K562 (cell line): Measurements from ENCODE around the gene KIF3A. TPM values are rescaled to one million over a fixed set of nuclear protein-coding genes. Genes with fewer than 3 reads are reported as not detected.

Experiments used
- ATAC-seq: fragments of 200-7000 bp; cut with Tn5 transposase; 3 replicates; pipeline ENCODE4 v1.9.1; 2020; ENCODE audit warnings: moderate library complexity
- BruUV-seq: library from RNA; stranded (reverse); fragments of 400-500 nt; replicated peaks from 2 replicates; lab custom pipeline; 2021; lab: Mats Ljungman, UMichigan
- CTCF ChIA-PET: fragments of 300-600 bp; formaldehyde crosslinking; extraction: SDS; loops from one replicate; lab custom pipeline; 2021; ENCODE audit warnings: low intra/inter-chr PET ratio; lab: Yijun Ruan, JAX
- POLR2A ChIA-PET: fragments of 300-600, 350-650 bp; sonication (Branson Sonifier 250); formaldehyde crosslinking; extraction: SDS; loops from one replicate; lab custom pipeline; 2021; ENCODE audit warnings: antibody characterized with exemption, inconsistent platforms; lab: Yijun Ruan, JAX
- DNase-seq, 4 experiments: peaks; one replicate each; pipeline versions ENCODE4 v3.0.0 to v3.0.0-alpha.2; 2011 to 2018; ENCODE audit warnings: low spot score in 3 of 4, mixed read lengths in 3 of 4; ENCODE audit errors: extremely low read depth in 1 of 4
- FAIRE-seq: peaks from 2 replicates; lab custom pipeline; 2011; peaks lifted over from hg19 to GRCh38; lab: Jason Lieb, UNC
- H2AFZ ChIP-seq: 2 replicates; pipeline ENCODE4 v1.6.0; 2011; ENCODE audit warnings: low read depth, low read length, control low read depth, inconsistent platforms
- H3K27ac ChIP-seq: fragments of 200-600 bp; 3 replicates; pipeline ENCODE4 v1.8.0; 2011; ENCODE audit warnings: low read depth, mild to moderate bottlenecking, control low read depth, inconsistent platforms, low read length, moderate library complexity, mixed read lengths; ENCODE audit errors: extremely low read depth
- H3K27me3 ChIP-seq, 2 experiments: fragments of 300-600 bp in 1 of 2; 2 replicates in 1 of 2; 3 replicates in 1 of 2; pipeline versions ENCODE4 v1.6.0 to v1.8.0; 2011; ENCODE audit warnings: inconsistent platforms in 2 of 2, low read length in 2 of 2, mild to moderate bottlenecking in 1 of 2, mixed read lengths in 1 of 2, moderate library complexity in 1 of 2; ENCODE audit not compliant: control insufficient read depth in 2 of 2, insufficient read depth in 2 of 2
- H3K36me3 ChIP-seq: fragments of 300-600 bp; 3 replicates; pipeline ENCODE4 v1.8.0; 2011; ENCODE audit warnings: mild to moderate bottlenecking, low read length, inconsistent platforms; ENCODE audit not compliant: control insufficient read depth, insufficient read depth
- H3K4me1 ChIP-seq, 2 experiments: fragments of 200-600 bp in 1 of 2; replicated peaks in 1 of 2; 2 replicates in 1 of 2; 3 replicates in 1 of 2; pipeline versions ENCODE4 v1.5.1 to v1.8.0; 2011; ENCODE audit warnings: inconsistent platforms in 2 of 2, low read length in 2 of 2, mild to moderate bottlenecking in 1 of 2, mixed read lengths in 1 of 2, moderate library complexity in 1 of 2; ENCODE audit not compliant: control insufficient read depth in 2 of 2, insufficient read depth in 2 of 2
- H3K4me2 ChIP-seq: 2 replicates; pipeline ENCODE4 v1.6.1; 2011; ENCODE audit warnings: low read length, control low read depth, inconsistent platforms, mixed read lengths; ENCODE audit not compliant: insufficient read depth
- H3K4me3 ChIP-seq: fragments of 200-600 bp; sonication (generic), shearing (Covaris generic); 2 replicates; pipeline ENCODE4 v1.5.1; 2016; ENCODE audit warnings: control low read depth, inconsistent platforms
- H3K79me2 ChIP-seq: fragments of 200-600 bp; 3 replicates; pipeline ENCODE4 v1.8.0; 2011; ENCODE audit warnings: low read length, inconsistent platforms; ENCODE audit not compliant: control insufficient read depth, insufficient read depth
- H3K9ac ChIP-seq, 2 experiments: 2 replicates each; pipeline versions ENCODE4 v1.6.0 to v1.6.1; 2011; ENCODE audit warnings: low read depth in 2 of 2, low read length in 2 of 2, control low read depth in 1 of 2, inconsistent platforms in 1 of 2, mild to moderate bottlenecking in 1 of 2, mixed read lengths in 1 of 2; ENCODE audit not compliant: insufficient read depth in 1 of 2
- H3K9me1 ChIP-seq: one replicate; pipeline ENCODE4 v1.6.0; 2011; ENCODE audit warnings: inconsistent platforms, mild to moderate bottlenecking, low read length, moderate library complexity; ENCODE audit not compliant: control insufficient read depth, insufficient read depth
- H3K9me3 ChIP-seq: replicated peaks from 2 replicates; pipeline ENCODE4 v1.5.1; 2011; ENCODE audit warnings: low read depth, low read length, inconsistent platforms; ENCODE audit not compliant: control insufficient read depth, insufficient read depth
- H4K20me1 ChIP-seq: replicated peaks from 2 replicates; pipeline ENCODE4 v1.6.1; 2011; ENCODE audit warnings: low read length, inconsistent platforms, mixed read lengths; ENCODE audit not compliant: control insufficient read depth, insufficient read depth
- CBX5 ChIP-seq: IDR thresholded peaks from 2 replicates; pipeline ENCODE4 v1.6.1; 2014; ENCODE audit warnings: low read depth, borderline replicate concordance
- HCFC1 ChIP-seq: IDR thresholded peaks from 2 replicates; pipeline ENCODE4 v1.6.1; 2012; ENCODE audit warnings: low read depth, low read length, improper control_type of control experiment
- KLF10 ChIP-seq: fragments of 250-450 bp; sonication (Bioruptor Pico); IDR thresholded peaks from 2 replicates; pipeline ENCODE4 v1.6.1; 2021; ENCODE audit warnings: matching md5 sums
- MXI1 ChIP-seq: IDR thresholded peaks from 2 replicates; pipeline ENCODE4 v1.6.1; 2011; ENCODE audit warnings: low read depth, mild to moderate bottlenecking, improper control_type of control experiment, low read length
- NFE2 ChIP-seq: IDR thresholded peaks from 2 replicates; pipeline ENCODE4 v1.6.1; 2014; ENCODE audit warnings: antibody characterized with exemption, low read depth
- NFIC ChIP-seq: fragments of 450-650 bp; IDR thresholded peaks from 2 replicates; pipeline ENCODE4 v1.6.1; 2017; ENCODE audit warnings: mild to moderate bottlenecking, inconsistent platforms
- SMARCB1 ChIP-seq: IDR thresholded peaks from 2 replicates; pipeline ENCODE4 v1.6.1; 2011; ENCODE audit warnings: improper control_type of control experiment, low read depth; ENCODE audit not compliant: insufficient read length
- ZKSCAN8 ChIP-seq: fragments of 200-800 bp; sonication (Bioruptor generic); IDR thresholded peaks from 2 replicates; pipeline ENCODE4 v1.6.1; 2016; ENCODE audit warnings: missing genetic modification characterization, missing compliant biosample characterization
- ZNF134 ChIP-seq: fragments of 250-450 bp; sonication (Bioruptor Pico); conservative IDR thresholded peaks from 2 replicates; pipeline ENCODE4 v1.4.0; 2020
- ZSCAN32 ChIP-seq: fragments of 450-650 bp; formaldehyde crosslinking; IDR thresholded peaks from 2 replicates; pipeline ENCODE4 v1.4.0; 2020; ENCODE audit warnings: mild to moderate bottlenecking, moderate library complexity
- WGBS: fragments of 100-300 bp; shearing (Covaris generic); methylation state at CpG from one replicate; pipeline ENCODE4 v1.1.6; 2016; ENCODE audit warnings: low coverage, mixed read lengths; ENCODE audit not compliant: insufficient coverage; ENCODE audit errors: missing lambda C conversion rate; 5-methylcytosine and 5-hydroxymethylcytosine counted together
- in situ Hi-C: fragments of 300-500 bp; cut with MboI; formaldehyde crosslinking; loops from 4 replicates; pipeline ENCODE4 v1.15.0; 2018; ENCODE audit warnings: inconsistent platforms, mixed read lengths
- intact Hi-C: fragments of 100-400 bp; cut with micrococcal nuclease; formaldehyde crosslinking; loops from 2 replicates; pipeline ENCODE4 v1.14.2; 2022
- polyA plus RNA-seq, 8 experiments: library from polyadenylated mRNA; depleted of rRNA in 4 of 8; stranded (reverse) in 5 of 8; unstranded in 3 of 8; fragments of >200 nt; fragmentation: Nextera tagmentation in 2 of 8; fragmentation: Illumina TruSeq in 1 of 8; extraction: Ambion mirVana in 2 of 8; extraction: Trizol in 1 of 8; gene quantifications; 2 replicates each; pipeline versions ENCODE4 v1.2.1 to v1.2.3, GENCODE V29; 2011 to 2014; ENCODE audit warnings: inconsistent platforms in 1 of 8, missing spikeins in 1 of 8
- total RNA-seq, 7 experiments: library from RNA; depleted of rRNA in 6 of 7; stranded (reverse); fragments of >200 nt in 6 of 7; fragmentation: Illumina TruSeq in 2 of 7; extraction: Trizol in 2 of 7; gene quantifications; 2 replicates each; pipeline versions ENCODE4 v1.2.1 to v1.2.3, GENCODE V29; 2011 to 2021; ENCODE audit warnings: low replicate concordance in 1 of 7
- TF ChIP-seq, protein P1 (sequence below): fragments of 200-800 bp; sonication (Bioruptor generic); IDR thresholded peaks from 2 replicates; pipeline ENCODE4 v1.6.1; 2016; ENCODE audit warnings: missing genetic modification characterization, missing compliant biosample characterization
- TF ChIP-seq, protein P2 (sequence below): sonication (generic); formaldehyde crosslinking; IDR thresholded peaks from 2 replicates; pipeline ENCODE4 v1.8.1; 2023; ENCODE audit warnings: missing genetic modification reagents, mild to moderate bottlenecking, borderline replicate concordance
- TF ChIP-seq, protein P3 (sequence below): sonication (generic); formaldehyde crosslinking; IDR thresholded peaks from 2 replicates; pipeline ENCODE4 v1.8.1; 2023; ENCODE audit warnings: mild to moderate bottlenecking, missing genetic modification reagents

KIF3A gene
- total and polyA plus RNA-seq, 9 of the 15 experiments (the other 6 are each of a cell fraction or from before 2014, with no cell fraction given): 1.5 to 7.8 (median 6.0) TPM

DNA sequence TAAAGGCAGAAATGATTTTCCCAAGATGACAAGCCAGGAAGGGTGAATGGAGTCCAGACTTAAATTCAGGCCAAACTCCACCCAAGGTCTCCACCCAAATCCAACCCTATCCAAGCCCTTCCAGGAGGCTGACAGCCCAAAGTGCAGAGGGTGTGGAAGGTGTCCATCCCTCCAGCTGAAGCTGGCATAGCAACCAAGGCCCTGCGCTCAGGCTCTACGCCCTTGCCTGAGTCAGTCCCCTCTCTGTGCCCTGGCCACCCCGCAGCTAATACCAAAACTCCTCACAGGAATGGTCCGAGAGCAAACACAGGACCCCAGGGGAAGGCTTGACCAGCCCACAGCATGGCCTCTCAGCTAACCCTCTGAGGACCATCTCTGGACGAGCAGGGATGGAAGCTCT lies 37.5 kb upstream of the KIF3A start:
- peak overlapping the region; percentile 88 for H3K4me2 ChIP-seq
- H4K20me1 ChIP-seq: peaks cover 2% of the 10 kb centered on the region
- H3K79me2 ChIP-seq: peaks cover 84% of the 10 kb centered on the region
- BruUV-seq: no TSS peak
- peaks cover 42 to 54% of the 10 kb centered on the region in 2 experiments for H3K4me1 ChIP-seq
- H3K27me3 ChIP-seq: no peaks in the 10 kb centered on the region
- H2AFZ ChIP-seq: no peak overlapping the region
- intact Hi-C loops (loop anchor here (2.0 kb wide), 1 partner anchor 32 kb away; no protein-coding TSS in a partner anchor), in situ Hi-C loops (no loop called here)
- no peaks in the 10 kb centered on the region for H3K9me3 ChIP-seq
- ChIA-PET CTCF (no interaction called here), POLR2A (interaction anchor here (0.5 to 1.6 kb wide), 8 partner anchors 10 to 85 kb away, joined by 3 to 5 read pairs (median 4); no protein-coding TSS in a partner anchor)
- H3K27ac ChIP-seq: peak overlapping the region; percentile 79
- peaks cover 34% of the 10 kb centered on the region; the same call in 2 of the 3 replicates for H3K36me3 ChIP-seq
- ATAC-seq (no peak), FAIRE-seq (no peak), DNase-seq (no peak)
- no peaks in the 10 kb centered on the region for H3K9me1 ChIP-seq
- peak overlapping the region; percentile 58 for H3K4me3 ChIP-seq
- peak overlapping the region; percentile 81 to 90 for H3K9ac ChIP-seq
- WGBS: 58% methylated on average over 5 of the region's 5 CpGs
- TF ChIP-seq HCFC1 (no peak), NFIC (no peak), ZNF134 (CRISPR knock-in tag) (no peak), SMARCB1 (no peak), MXI1 (no peak), ZKSCAN8 (no peak), KLF10 (CRISPR knock-in tag) (no peak), NFE2 (no peak), ZSCAN32 (CRISPR knock-in tag) (no peak), CBX5 (no peak)
- TF ChIP-seq, protein P1, sequence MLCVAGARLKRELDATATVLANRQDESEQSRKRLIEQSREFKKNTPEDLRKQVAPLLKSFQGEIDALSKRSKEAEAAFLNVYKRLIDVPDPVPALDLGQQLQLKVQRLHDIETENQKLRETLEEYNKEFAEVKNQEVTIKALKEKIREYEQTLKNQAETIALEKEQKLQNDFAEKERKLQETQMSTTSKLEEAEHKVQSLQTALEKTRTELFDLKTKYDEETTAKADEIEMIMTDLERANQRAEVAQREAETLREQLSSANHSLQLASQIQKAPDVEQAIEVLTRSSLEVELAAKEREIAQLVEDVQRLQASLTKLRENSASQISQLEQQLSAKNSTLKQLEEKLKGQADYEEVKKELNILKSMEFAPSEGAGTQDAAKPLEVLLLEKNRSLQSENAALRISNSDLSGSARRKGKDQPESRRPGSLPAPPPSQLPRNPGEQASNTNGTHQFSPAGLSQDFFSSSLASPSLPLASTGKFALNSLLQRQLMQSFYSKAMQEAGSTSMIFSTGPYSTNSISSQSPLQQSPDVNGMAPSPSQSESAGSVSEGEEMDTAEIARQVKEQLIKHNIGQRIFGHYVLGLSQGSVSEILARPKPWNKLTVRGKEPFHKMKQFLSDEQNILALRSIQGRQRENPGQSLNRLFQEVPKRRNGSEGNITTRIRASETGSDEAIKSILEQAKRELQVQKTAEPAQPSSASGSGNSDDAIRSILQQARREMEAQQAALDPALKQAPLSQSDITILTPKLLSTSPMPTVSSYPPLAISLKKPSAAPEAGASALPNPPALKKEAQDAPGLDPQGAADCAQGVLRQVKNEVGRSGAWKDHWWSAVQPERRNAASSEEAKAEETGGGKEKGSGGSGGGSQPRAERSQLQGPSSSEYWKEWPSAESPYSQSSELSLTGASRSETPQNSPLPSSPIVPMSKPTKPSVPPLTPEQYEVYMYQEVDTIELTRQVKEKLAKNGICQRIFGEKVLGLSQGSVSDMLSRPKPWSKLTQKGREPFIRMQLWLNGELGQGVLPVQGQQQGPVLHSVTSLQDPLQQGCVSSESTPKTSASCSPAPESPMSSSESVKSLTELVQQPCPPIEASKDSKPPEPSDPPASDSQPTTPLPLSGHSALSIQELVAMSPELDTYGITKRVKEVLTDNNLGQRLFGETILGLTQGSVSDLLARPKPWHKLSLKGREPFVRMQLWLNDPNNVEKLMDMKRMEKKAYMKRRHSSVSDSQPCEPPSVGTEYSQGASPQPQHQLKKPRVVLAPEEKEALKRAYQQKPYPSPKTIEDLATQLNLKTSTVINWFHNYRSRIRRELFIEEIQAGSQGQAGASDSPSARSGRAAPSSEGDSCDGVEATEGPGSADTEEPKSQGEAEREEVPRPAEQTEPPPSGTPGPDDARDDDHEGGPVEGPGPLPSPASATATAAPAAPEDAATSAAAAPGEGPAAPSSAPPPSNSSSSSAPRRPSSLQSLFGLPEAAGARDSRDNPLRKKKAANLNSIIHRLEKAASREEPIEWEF (CRISPR knock-in tag): no peak
- TF ChIP-seq, protein P2, sequence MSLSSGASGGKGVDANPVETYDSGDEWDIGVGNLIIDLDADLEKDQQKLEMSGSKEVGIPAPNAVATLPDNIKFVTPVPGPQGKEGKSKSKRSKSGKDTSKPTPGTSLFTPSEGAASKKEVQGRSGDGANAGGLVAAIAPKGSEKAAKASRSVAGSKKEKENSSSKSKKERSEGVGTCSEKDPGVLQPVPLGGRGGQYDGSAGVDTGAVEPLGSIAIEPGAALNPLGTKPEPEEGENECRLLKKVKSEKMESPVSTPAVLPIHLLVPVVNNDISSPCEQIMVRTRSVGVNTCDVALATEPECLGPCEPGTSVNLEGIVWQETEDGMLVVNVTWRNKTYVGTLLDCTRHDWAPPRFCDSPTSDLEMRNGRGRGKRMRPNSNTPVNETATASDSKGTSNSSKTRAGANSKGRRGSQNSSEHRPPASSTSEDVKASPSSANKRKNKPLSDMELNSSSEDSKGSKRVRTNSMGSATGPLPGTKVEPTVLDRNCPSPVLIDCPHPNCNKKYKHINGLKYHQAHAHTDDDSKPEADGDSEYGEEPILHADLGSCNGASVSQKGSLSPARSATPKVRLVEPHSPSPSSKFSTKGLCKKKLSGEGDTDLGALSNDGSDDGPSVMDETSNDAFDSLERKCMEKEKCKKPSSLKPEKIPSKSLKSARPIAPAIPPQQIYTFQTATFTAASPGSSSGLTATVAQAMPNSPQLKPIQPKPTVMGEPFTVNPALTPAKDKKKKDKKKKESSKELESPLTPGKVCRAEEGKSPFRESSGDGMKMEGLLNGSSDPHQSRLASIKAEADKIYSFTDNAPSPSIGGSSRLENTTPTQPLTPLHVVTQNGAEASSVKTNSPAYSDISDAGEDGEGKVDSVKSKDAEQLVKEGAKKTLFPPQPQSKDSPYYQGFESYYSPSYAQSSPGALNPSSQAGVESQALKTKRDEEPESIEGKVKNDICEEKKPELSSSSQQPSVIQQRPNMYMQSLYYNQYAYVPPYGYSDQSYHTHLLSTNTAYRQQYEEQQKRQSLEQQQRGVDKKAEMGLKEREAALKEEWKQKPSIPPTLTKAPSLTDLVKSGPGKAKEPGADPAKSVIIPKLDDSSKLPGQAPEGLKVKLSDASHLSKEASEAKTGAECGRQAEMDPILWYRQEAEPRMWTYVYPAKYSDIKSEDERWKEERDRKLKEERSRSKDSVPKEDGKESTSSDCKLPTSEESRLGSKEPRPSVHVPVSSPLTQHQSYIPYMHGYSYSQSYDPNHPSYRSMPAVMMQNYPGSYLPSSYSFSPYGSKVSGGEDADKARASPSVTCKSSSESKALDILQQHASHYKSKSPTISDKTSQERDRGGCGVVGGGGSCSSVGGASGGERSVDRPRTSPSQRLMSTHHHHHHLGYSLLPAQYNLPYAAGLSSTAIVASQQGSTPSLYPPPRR (CRISPR knock-in tag): no peak
- TF ChIP-seq, protein P3, sequence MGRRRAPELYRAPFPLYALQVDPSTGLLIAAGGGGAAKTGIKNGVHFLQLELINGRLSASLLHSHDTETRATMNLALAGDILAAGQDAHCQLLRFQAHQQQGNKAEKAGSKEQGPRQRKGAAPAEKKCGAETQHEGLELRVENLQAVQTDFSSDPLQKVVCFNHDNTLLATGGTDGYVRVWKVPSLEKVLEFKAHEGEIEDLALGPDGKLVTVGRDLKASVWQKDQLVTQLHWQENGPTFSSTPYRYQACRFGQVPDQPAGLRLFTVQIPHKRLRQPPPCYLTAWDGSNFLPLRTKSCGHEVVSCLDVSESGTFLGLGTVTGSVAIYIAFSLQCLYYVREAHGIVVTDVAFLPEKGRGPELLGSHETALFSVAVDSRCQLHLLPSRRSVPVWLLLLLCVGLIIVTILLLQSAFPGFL (CRISPR knock-in tag): no peak
